Hair follicle dermal papilla cell (primary cell): ENCODE data around the gene SLC50A1. TPM values are rescaled to one million over a fixed set of nuclear protein-coding genes. Genes with fewer than 3 reads are reported as not detected.

Source experiments
- small RNA-seq: library from RNA; depleted of rRNA; stranded (forward); fragments of <200 nt; gene quantifications from one replicate; pipeline ENCODE3, GENCODE V24; 2012
- total RNA-seq: library from RNA; depleted of rRNA; stranded (reverse); fragments of >200 nt; gene quantifications from 2 replicates; pipeline ENCODE4 v1.2.3, GENCODE V29; 2012

Gene SLC50A1
- 39.9 and 43.6 TPM in 2 replicates for total RNA-seq

GRCh38 chr1:155135415-155136028 lies at the start of gene SLC50A1:
TSS of gene SLC50A1 (plus strand) at chr1:155135852. CDS start at chr1:155135912, 60 bp downstream.

GRCh38 chr1:155127105-155127966 lies 8.3 kb upstream of the SLC50A1 start, which contains the start of gene EFNA1:
TSS of gene EFNA1 (plus strand) at chr1:155127876. CDS start at chr1:155127978, 102 bp downstream.

GRCh38 chr1:155139895-155140629 lies 4.4 kb downstream of the SLC50A1 start, which contains the start of gene DPM3:
TSS of gene DPM3 (minus strand) at chr1:155140531. CDS start at chr1:155140240, 291 bp downstream.

DNA sequence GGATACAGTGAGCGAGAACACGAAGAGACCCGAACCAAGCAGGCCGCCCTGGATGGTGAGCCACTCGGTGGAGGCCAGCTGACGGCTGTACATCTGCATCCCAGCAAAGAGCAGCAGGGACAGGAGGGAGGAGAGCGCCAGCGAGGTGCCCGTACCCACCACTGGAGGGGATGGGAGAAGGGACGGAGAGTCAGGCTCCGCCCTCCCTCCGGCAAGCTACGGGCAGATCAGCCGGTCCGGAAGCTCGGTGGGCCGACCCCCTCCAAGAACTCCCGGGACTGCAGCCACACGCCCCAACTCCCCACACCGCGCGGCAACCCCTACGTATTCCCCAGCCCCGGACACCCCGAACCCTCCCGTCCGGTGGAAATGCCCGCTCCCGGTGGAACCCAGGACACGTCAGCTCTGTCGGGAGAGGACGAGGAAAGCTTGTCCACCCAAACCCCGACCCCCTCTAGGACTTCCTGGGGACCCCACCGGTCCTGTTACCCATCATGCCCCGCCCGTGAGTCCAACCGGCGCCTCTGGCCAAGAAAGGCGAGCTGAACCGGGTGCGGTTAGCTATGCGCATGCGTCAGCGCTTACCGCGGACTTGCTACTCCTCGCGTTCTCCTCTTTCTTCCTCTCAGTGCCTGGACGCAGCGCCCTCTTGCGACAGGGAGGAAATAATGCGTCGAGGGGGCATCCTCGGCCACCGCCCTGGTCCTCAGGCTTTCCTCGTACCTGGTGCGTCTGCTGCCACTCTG lies 37.3 kb downstream of the SLC50A1 start, which contains the start of gene KRTCAP2:
KRTCAP2 (minus strand) TSS at position 573 of the 746 bp plus-strand sequence; CDS start at position 493, 80 bp downstream.

GRCh38 chr1:155173478-155174323 lies 38.0 kb downstream of the SLC50A1 start, which contains the start of gene TRIM46:
TSS of gene TRIM46 (plus strand) at chr1:155173849. CDS start at chr1:155173967, 118 bp downstream.

Small RNAs within 50 kb of the gene (small RNA-seq; reads per million reads assigned to genes)
- gene HMGN2P18: not detected
- gene RF00019: not detected

Other genes starting within 250 kb of the SLC50A1 start
- gene PMVK, start 199.1 kb upstream of the SLC50A1 start, total RNA-seq: 5.7 and 9.7 TPM in 2 replicates
- gene PBXIP1, start 179.8 kb upstream of the SLC50A1 start, total RNA-seq: 73.8 and 78.5 TPM in 2 replicates
- 17.2 and 17.4 TPM in 2 replicates for gene PYGO2, start 174.1 kb upstream of the SLC50A1 start, total RNA-seq
- 374 and 395 TPM in 2 replicates for gene SHC1, start 165.1 kb upstream of the SLC50A1 start, total RNA-seq
- gene CKS1B, start 161.2 kb upstream of the SLC50A1 start, total RNA-seq: 16.4 and 18.3 TPM in 2 replicates
- 19.8 and 20.3 TPM in 2 replicates for gene FLAD1, start 152.5 kb upstream of the SLC50A1 start, total RNA-seq
- not detected in 2 replicates for gene LENEP, start 142.3 kb upstream of the SLC50A1 start, total RNA-seq
- gene ZBTB7B, start 133.1 kb upstream of the SLC50A1 start, total RNA-seq: 29.2 and 31.7 TPM in 2 replicates
- not detected in 2 replicates for gene DCST2, start 102.1 kb upstream of the SLC50A1 start, total RNA-seq
- gene DCST1, start 102.0 kb upstream of the SLC50A1 start, total RNA-seq: not detected in 2 replicates
- gene ADAM15, start 84.5 kb upstream of the SLC50A1 start, total RNA-seq: 63.0 and 94.4 TPM in 2 replicates
- gene EFNA4, start 72.1 kb upstream of the SLC50A1 start, total RNA-seq: 2.7 and 3.6 TPM in 2 replicates
- gene EFNA3, start 57.0 kb upstream of the SLC50A1 start, total RNA-seq: 0.81 and 0.97 TPM in 2 replicates
- not detected in 2 replicates for gene EFNA1, start 8.0 kb upstream of the SLC50A1 start, total RNA-seq
- 13.4 and 15.4 TPM in 2 replicates for gene DPM3, start 4.7 kb downstream of the SLC50A1 start, total RNA-seq
- gene KRTCAP2, start 37.5 kb downstream of the SLC50A1 start, total RNA-seq: 44.4 and 49.5 TPM in 2 replicates
- 7.4 and 7.8 TPM in 2 replicates for gene TRIM46, start 38.0 kb downstream of the SLC50A1 start, total RNA-seq
- 39.7 and 41.2 TPM in 2 replicates for gene THBS3, start 72.0 kb downstream of the SLC50A1 start, total RNA-seq
- gene MTX1, start 72.8 kb downstream of the SLC50A1 start, total RNA-seq: 28.6 and 39.1 TPM in 2 replicates
- 5.4 and 7.0 TPM in 2 replicates for gene ENTREP3, start 119.6 kb downstream of the SLC50A1 start, total RNA-seq
- gene SCAMP3, start 126.5 kb downstream of the SLC50A1 start, total RNA-seq: 34.4 and 45.8 TPM in 2 replicates
- 24.2 and 29.7 TPM in 2 replicates for gene CLK2, start 137.7 kb downstream of the SLC50A1 start, total RNA-seq
- 0.97 and 2.1 TPM in 2 replicates for gene HCN3, start 141.6 kb downstream of the SLC50A1 start, total RNA-seq
- gene PKLR, start 165.6 kb downstream of the SLC50A1 start, total RNA-seq: under 0.01 TPM in 1 of 2 replicates, not detected in the other
- 242 and 362 TPM in 2 replicates for gene FDPS, start 173.0 kb downstream of the SLC50A1 start, total RNA-seq
- 18.5 and 20.3 TPM in 2 replicates for gene RUSC1, start 185.0 kb downstream of the SLC50A1 start, total RNA-seq